Omental fat pad (tissue), 4 donors: Measurements from ENCODE around the gene SLC12A7. TPM values are rescaled to one million over a fixed set of nuclear protein-coding genes. Genes with fewer than 3 reads are reported as not detected.

Source experiments
- ATAC-seq: fragments of 150-250 bp; one replicate; pipeline ENCODE4 v1.9.1; 2016; ENCODE audit warnings: mild to moderate bottlenecking, moderate library complexity; ENCODE audit not compliant: low FRiP score
- DNase-seq: peaks from one replicate; pipeline ENCODE4 v3.0.0-alpha.2; 2019; ENCODE audit warnings: low spot score
- total RNA-seq, 4 donors: library from RNA; depleted of rRNA; stranded (reverse); fragments of >200 nt; gene quantifications; one replicate each; pipeline ENCODE4 v1.1.0, GENCODE V29; 2016
- TF ChIP-seq, protein P1 (sequence below), 3 donors: fragments of 450-650 bp; IDR thresholded peaks; one replicate each; pipeline ENCODE4 v1.5.1; 2016 to 2017; ENCODE audit warnings: antibody characterized with exemption in 3 of 3, mild to moderate bottlenecking in 3 of 3, moderate library complexity in 2 of 3

SLC12A7 gene
- total RNA-seq, 4 donors from 2014 or later, result 17.2 to 39.0 (median 27.5) TPM

- ATAC-seq, result no peak
- DNase-seq, result no peak
- TF ChIP-seq, protein P1, sequence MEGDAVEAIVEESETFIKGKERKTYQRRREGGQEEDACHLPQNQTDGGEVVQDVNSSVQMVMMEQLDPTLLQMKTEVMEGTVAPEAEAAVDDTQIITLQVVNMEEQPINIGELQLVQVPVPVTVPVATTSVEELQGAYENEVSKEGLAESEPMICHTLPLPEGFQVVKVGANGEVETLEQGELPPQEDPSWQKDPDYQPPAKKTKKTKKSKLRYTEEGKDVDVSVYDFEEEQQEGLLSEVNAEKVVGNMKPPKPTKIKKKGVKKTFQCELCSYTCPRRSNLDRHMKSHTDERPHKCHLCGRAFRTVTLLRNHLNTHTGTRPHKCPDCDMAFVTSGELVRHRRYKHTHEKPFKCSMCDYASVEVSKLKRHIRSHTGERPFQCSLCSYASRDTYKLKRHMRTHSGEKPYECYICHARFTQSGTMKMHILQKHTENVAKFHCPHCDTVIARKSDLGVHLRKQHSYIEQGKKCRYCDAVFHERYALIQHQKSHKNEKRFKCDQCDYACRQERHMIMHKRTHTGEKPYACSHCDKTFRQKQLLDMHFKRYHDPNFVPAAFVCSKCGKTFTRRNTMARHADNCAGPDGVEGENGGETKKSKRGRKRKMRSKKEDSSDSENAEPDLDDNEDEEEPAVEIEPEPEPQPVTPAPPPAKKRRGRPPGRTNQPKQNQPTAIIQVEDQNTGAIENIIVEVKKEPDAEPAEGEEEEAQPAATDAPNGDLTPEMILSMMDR (IDR thresholded peaks at IDR 0.05), result no peak
Observed at GRCh38 chr5:1017691-1018455, 94.0 kb downstream of the SLC12A7 start.

GRCh38 chr5:1017056-1017455 lies 94.8 kb downstream of the SLC12A7 start:
- no peak for DNase-seq
- no peak for ATAC-seq

GRCh38 chr5:1016476-1016875 lies 95.4 kb downstream of the SLC12A7 start:
- no peak for ATAC-seq
- no peak for DNase-seq
- TF ChIP-seq, protein P1 (IDR thresholded peaks at IDR 0.05), result no peak

More at GRCh38 chr5:1017056-1017455, 94.8 kb downstream of the SLC12A7 start:
- TF ChIP-seq, protein P1 (IDR thresholded peaks at IDR 0.05), result no peak

DNA sequence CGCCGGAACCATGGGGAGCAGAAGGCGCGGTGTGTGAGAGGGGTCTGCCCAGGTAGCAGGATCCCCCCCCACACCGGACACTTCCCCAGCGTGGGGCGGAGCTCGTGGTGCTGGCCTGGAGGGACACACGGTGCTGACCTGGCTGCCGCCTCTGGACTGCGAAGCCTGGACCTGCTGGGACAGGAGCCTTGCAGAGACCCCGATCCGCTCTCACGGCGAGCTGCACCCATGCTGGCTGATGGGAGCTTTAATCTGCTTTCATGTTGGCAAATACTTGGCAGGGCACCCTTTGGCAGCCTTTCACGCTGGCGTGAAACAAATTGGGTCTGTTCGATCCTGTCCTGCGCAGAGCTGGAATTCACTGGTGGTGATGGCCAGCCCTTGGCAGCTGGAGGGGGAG lies 95.8 kb downstream of the SLC12A7 start:
- DNase-seq, result no peak
- TF ChIP-seq, protein P1 (IDR thresholded peaks at IDR 0.05), result no peak
- ATAC-seq, result no peak

DNA sequence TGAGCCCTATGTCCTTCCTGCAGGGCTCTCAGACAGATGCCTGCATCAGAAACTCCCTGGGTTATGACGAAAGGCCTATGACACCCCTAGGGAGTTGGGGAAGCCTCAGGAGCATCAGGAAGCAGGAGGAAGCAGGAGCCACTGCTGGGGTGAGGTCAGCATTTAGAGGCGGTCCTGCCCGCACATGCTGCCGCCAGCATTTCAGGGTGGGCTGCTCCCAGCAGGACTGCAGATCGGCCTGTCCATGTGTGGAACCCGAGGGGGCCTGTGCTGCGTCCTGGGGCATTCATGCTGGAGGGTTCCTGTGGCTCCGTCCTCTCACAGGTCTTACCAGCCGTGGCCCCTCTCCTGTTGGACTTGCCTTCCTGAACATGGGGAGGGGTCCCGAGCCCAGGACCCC lies 96.4 kb downstream of the SLC12A7 start:
- DNase-seq, result no peak
- TF ChIP-seq, protein P1 (IDR thresholded peaks at IDR 0.05), result no peak
- ATAC-seq, result no peak

GRCh38 chr5:1014781-1015221 lies 97.1 kb downstream of the SLC12A7 start:
- DNase-seq, result no peak
- TF ChIP-seq, protein P1 (IDR thresholded peaks at IDR 0.05), result no peak
- no peak for ATAC-seq

DNA sequence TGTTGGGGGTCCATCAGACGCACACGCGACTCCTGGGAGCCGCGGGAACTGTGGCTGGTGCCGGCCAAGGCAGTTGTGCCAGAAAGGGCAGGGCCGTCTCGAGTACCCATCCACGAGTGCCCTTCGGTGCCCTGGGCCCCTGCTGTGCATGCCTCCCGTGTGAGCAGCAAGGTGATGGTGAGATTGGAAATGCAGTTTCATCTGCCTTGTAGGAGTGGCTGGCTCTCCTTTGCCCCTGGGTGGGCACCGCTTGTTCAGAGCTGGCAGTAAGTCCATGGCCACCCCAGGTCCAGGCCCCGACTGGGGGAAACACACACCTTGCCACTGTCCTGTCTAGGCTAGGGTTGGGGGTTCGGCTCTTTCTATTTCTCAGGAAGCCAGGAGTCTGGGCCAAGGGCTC lies 97.5 kb downstream of the SLC12A7 start:
- TF ChIP-seq, protein P1 (IDR thresholded peaks at IDR 0.05), result no peak
- DNase-seq, result no peak
- ATAC-seq, result no peak
